SK-N-MC (cell line): ENCODE measurements around the gene XPR1.

Experiments used
- DNase-seq: peaks from one replicate; pipeline ENCODE4 v3.0.0-alpha.2; 2011; ENCODE audit warnings: low read depth, low spot score
- H3K27ac ChIP-seq: fragments of 200-600 bp; sonication (generic); 2 replicates; pipeline ENCODE4 v1.5.1; 2016; ENCODE audit warnings: mixed run types
- H3K36me3 ChIP-seq: fragments of 200-600 bp; sonication (generic); 2 replicates; pipeline ENCODE4 v1.6.1; 2017; ENCODE audit warnings: antibody characterized with exemption, low read length, mixed read lengths; ENCODE audit not compliant: insufficient read depth
- H3K4me3 ChIP-seq: fragments of 200-600 bp; sonication (generic); 2 replicates; pipeline ENCODE4 v1.5.1; 2016
- H3K9ac ChIP-seq: fragments of 200-600 bp; sonication (generic); 2 replicates; pipeline ENCODE4 v1.8.0; 2017; ENCODE audit warnings: mixed run types, mixed read lengths; ENCODE audit not compliant: insufficient read length
- H3K9me3 ChIP-seq: fragments of 200-600 bp; sonication (generic); 2 replicates; pipeline ENCODE4 v1.6.1; 2017; ENCODE audit warnings: low read depth, mild to moderate bottlenecking, antibody characterized with exemption, low read length, moderate library complexity, mixed read lengths
- EZH2 ChIP-seq: fragments of 200-600 bp; sonication (generic); IDR thresholded peaks from one replicate; pipeline ENCODE4 v1.6.1; 2017; ENCODE audit warnings: antibody characterized with exemption
- FOXP2 ChIP-seq: optimal IDR thresholded peaks from 2 replicates; pipeline ENCODE3; 2011; ENCODE audit warnings: mild to moderate bottlenecking, moderate library complexity; ENCODE audit not compliant: insufficient read depth; ENCODE audit errors: extremely low read length, control extremely low read depth
- POLR2AphosphoS5 ChIP-seq: IDR thresholded peaks from 2 replicates; pipeline ENCODE4 v1.6.1; 2012; ENCODE audit warnings: mild to moderate bottlenecking, low read depth, low read length, borderline replicate concordance

Gene XPR1

DNA sequence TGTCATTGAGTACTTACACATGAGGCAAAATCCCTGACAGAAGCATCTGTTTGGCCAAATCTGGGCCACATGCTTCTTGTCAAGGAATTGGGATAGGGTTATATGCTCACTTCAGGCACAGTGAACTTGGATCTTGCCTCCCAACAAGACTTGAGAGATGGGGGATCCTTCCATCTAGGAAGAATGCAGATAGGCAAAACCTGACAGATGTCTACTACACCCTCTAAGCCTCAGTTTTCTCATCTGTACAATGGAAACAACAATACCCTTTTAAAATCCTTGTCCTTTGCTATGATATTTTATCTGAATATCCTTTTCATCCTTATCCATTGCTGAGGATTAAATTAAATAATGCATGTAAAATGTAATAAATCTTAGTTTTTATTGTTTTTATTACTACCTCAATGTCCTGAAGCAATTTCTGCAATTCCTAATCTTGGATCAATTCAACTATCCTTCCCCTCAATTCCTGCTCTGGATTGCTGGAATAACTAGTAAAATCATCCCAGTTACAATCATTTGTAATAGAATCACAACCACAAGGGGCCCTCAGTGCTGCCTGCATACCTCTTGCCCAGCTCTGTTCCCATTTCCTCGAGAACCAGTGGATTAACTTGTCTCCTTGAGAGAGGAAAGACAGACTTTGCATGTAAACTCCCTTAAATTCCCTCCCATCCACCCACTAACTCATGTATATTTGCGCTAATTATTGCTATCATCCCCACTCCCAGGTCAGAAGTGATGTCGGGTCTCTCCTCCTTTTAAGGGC, 8.1 kb upstream of the XPR1 start:
- no peak for DNase-seq
- H3K4me3 ChIP-seq: no peak overlapping the region
- H3K9ac ChIP-seq: no peak overlapping the region
- H3K36me3 ChIP-seq: no peaks in the 10 kb centered on the region
- no peak for TF ChIP-seq FOXP2
- TF ChIP-seq POLR2AphosphoS5: no peak
- no peak for TF ChIP-seq EZH2
- H3K9me3 ChIP-seq: no peaks in the 10 kb centered on the region
- H3K27ac ChIP-seq: no peak overlapping the region

- DNase-seq: no peak
- Histone ChIP-seq H3K27ac (no peak overlapping the region), H3K9ac (no peak overlapping the region), H3K4me3 (no peak overlapping the region), H3K36me3 (no peaks in the 10 kb centered on the region), H3K9me3 (no peaks in the 10 kb centered on the region)
- TF ChIP-seq EZH2 (no peak), FOXP2 (no peak), POLR2AphosphoS5 (no peak)
Observed at GRCh38 chr1:180626711-180627110, 5.1 kb upstream of the XPR1 start.

- Histone ChIP-seq H3K27ac (no peak overlapping the region), H3K36me3 (no peaks in the 10 kb centered on the region), H3K9ac (no peak overlapping the region), H3K4me3 (no peak overlapping the region), H3K9me3 (no peaks in the 10 kb centered on the region)
- DNase-seq: no peak
- TF ChIP-seq POLR2AphosphoS5 (no peak), EZH2 (no peak), FOXP2 (no peak)
Observed at GRCh38 chr1:180627411-180627810, 4.4 kb upstream of the XPR1 start.

GRCh38 chr1:180628646-180629045, 3.2 kb upstream of the XPR1 start:
- Histone ChIP-seq H3K9me3 (no peaks in the 10 kb centered on the region), H3K9ac (no peak overlapping the region), H3K27ac (no peak overlapping the region), H3K4me3 (no peak overlapping the region), H3K36me3 (no peaks in the 10 kb centered on the region)
- no peak for DNase-seq
- TF ChIP-seq POLR2AphosphoS5 (no peak), EZH2 (no peak), FOXP2 (no peak)

GRCh38 chr1:180630408-180631193, 1.2 kb upstream of the XPR1 start:
- no peak overlapping the region for H3K4me3 ChIP-seq
- TF ChIP-seq FOXP2 (no peak), EZH2 (no peak), POLR2AphosphoS5 (no peak)
- no peak for DNase-seq
- no peaks in the 10 kb centered on the region for H3K36me3 ChIP-seq
- no peak overlapping the region for H3K9ac ChIP-seq
- no peaks in the 10 kb centered on the region for H3K9me3 ChIP-seq
- H3K27ac ChIP-seq: no peak overlapping the region

GRCh38 chr1:180631194-180631765, 542 bp upstream of the XPR1 start:
- peak overlapping the region; percentile 52; the same call in 1 of the 2 replicates for H3K27ac ChIP-seq
- H3K9me3 ChIP-seq: no peaks in the 10 kb centered on the region
- DNase-seq: no peak
- no peak overlapping the region for H3K9ac ChIP-seq
- H3K4me3 ChIP-seq: peak overlapping the region; percentile 97
- no peak for TF ChIP-seq POLR2AphosphoS5
- no peak for TF ChIP-seq FOXP2
- TF ChIP-seq EZH2: no peak
- no peaks in the 10 kb centered on the region for H3K36me3 ChIP-seq

DNA sequence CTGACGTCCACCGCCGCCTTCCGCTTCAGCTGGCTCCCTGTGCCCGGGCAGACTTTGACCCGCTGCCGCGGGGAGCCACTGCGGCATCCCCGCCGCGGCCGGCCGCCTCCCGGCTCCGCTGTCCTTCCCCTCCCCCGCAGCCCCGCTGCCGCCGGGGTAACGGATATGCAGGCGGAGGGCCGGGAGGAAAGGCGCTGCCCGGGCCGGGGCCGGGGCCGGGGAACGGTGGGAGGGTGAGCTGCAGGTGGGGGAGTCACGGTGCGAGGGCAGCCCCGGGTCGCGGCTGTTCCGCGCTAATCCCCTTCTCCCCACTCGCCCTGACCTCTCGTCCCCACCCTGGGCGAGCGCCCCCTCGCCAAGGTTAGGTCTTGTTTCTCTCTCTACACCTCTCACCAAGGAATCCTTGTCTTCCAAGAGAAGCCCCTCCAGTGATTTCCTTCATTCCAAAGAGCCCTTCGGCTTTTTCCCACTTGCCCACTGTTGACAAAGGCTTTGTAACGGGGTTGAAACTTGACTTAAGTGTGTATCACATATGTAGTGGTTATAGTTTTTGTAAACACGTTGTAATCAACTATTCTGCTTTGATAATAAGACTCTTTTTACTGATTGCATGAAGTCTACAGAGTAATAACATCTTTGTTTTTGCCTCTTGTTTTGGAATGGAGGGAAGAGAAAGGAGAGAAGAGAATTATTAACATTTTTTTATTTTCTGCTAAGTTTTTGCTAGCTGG, 669 bp downstream of the XPR1 start:
- no peaks in the 10 kb centered on the region for H3K36me3 ChIP-seq
- no peak for DNase-seq
- TF ChIP-seq FOXP2: no peak
- no peak for TF ChIP-seq EZH2
- TF ChIP-seq POLR2AphosphoS5: no peak
- peak overlapping the region; percentile 97 for H3K4me3 ChIP-seq
- H3K27ac ChIP-seq: no peak overlapping the region
- no peaks in the 10 kb centered on the region for H3K9me3 ChIP-seq
- H3K9ac ChIP-seq: peak overlapping the region; percentile 49
